Measurements from ENCODE around the gene PHACTR2.

DNA sequence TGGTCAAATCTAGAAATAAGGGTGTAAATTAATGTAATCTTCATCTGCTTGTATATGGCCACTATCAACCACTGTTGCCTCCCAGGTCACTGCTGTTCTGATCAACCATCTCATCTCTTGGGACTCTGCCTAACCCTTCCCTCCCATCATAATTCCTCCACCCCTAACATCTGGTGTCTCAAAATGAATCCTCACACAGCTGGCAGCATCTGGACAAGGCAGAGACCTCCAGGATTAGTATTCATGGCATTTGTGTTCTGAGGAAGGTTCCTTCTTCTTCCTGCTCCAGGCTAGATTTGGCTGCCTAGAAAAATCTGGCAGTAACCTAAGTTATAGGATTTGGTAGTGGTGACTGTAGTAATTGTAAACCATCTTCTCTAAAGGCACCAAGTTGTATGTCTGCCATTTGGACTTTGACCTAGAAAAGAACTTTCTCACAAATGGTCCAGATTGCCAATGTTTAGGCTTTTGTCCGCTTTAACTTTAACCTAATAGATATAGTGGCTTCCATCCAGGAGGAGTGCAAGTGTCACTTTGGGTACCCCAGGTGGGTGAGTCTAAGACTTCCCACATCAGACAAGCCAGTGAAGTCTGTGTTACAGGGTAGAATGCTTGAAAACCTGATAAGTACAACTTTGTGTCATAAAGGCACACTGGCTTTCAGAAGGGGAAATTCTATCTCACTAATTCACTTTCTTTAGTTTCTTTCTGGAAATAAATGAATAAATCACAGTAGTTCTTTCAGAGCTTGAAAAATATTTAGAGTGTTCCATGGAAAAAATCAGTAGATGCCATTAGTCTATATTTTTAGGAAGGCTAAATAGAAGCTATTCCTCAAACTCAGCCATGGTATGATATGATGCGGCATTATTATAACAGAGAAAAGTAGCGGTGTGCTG is 3.0 kb upstream of the PHACTR2 start:
- TF ChIP-seq CTCF (IDR thresholded peaks at IDR 0.05; ENCODE audit: low read depth, low read length, missing input control) (no peak), YY1 (IDR thresholded peaks at IDR 0.05) (no peak), TAF1 (conservative IDR thresholded peaks at IDR 0.05) (no peak), RXRA (IDR thresholded peaks at IDR 0.05) (no peak), REST (IDR thresholded peaks at IDR 0.05) (no peak), MAX (IDR thresholded peaks at IDR 0.05) (no peak), ATF3 (IDR thresholded peaks at IDR 0.05) (no peak), JUND (IDR thresholded peaks at IDR 0.05) (no peak), EGR1 (IDR thresholded peaks at IDR 0.05; ENCODE audit: low read depth in 2 of 2) (no peak), NR2F2 (IDR thresholded peaks at IDR 0.05) (no peak), RAD21 (IDR thresholded peaks at IDR 0.05) (no peak), ZBTB33 (IDR thresholded peaks at IDR 0.05) (no peak)
